ENCODE data around the gene GABRP.

GRCh38 chr5:170857066-170857465, 73.5 kb downstream of the GABRP start:
- no peak for TF ChIP-seq CTCF (IDR thresholded peaks at IDR 0.05)
- TF ChIP-seq POLR2A (IDR thresholded peaks at IDR 0.05), result no peak
- TF ChIP-seq EP300 (IDR thresholded peaks at IDR 0.05), result no peak
